ENCODE measurements around the gene SLC16A8.
"Not testable (repeated sequence)": the region's sequence is repeated elsewhere in the genome, so short reads cannot be mapped to it uniquely, and the experiment has no call there.

SLC16A8 gene

GRCh38 chr22:38040953-38041759 is 42.8 kb downstream of the SLC16A8 start:
- DNase-seq = no peak

GRCh38 chr22:38038890-38039812 is 44.8 kb downstream of the SLC16A8 start:
- DNase-seq = no peak

- no peak for DNase-seq
These were observed 45.6 kb downstream of the SLC16A8 start for GRCh38 chr22:38038426-38038825.

- DNase-seq = not testable (repeated sequence)
These were observed 46.4 kb downstream of the SLC16A8 start for GRCh38 chr22:38037367-38038150.

- DNase-seq = no peak
These were observed 47.5 kb downstream of the SLC16A8 start for GRCh38 chr22:38036392-38037062.

- no peak for DNase-seq
These were observed 48.5 kb downstream of the SLC16A8 start for GRCh38 chr22:38035530-38035885.

GRCh38 chr22:38034884-38035529 is 49.0 kb downstream of the SLC16A8 start:
- DNase-seq = no peak

GRCh38 chr22:38034278-38034882 is 49.6 kb downstream of the SLC16A8 start:
- peak; percentile 6 for DNase-seq

- DNase-seq = no peak
These were observed 50.3 kb downstream of the SLC16A8 start for GRCh38 chr22:38033522-38034277.

GRCh38 chr22:38032681-38033521 is 51.1 kb downstream of the SLC16A8 start:
- DNase-seq = no peak

GRCh38 chr22:38031491-38031890 is 52.5 kb downstream of the SLC16A8 start:
- no peak for DNase-seq

GRCh38 chr22:38030311-38031133 is 53.5 kb downstream of the SLC16A8 start:
- DNase-seq = peak; percentile 34

GRCh38 chr22:38029901-38030300 is 54.1 kb downstream of the SLC16A8 start:
- DNase-seq = no peak

GRCh38 chr22:38029370-38029769 is 54.6 kb downstream of the SLC16A8 start:
- DNase-seq = no peak

- DNase-seq = no peak
These were observed 55.4 kb downstream of the SLC16A8 start for GRCh38 chr22:38028344-38029130.

All from DMS153 (cell line).